Astrocyte of the cerebellum (primary cell): ENCODE data around the gene CHD2.
A peak's percentile ranks its signal among the peaks of the same experiment; 100 is the strongest.

Experiments
- DNase-seq: peaks from one replicate; pipeline ENCODE4 v3.0.0-alpha.2; 2011; ENCODE audit warnings: low read depth
- H3K4me3 ChIP-seq: 2 replicates; pipeline ENCODE4 v1.5.1; 2011; ENCODE audit warnings: mild to moderate bottlenecking, low read depth, low read length, moderate library complexity
- in situ Hi-C: cut with HindIII; loops from 2 replicates; pipeline ENCODE4 v1.10.0; 2017; ENCODE audit warnings: low sequenced_read_pairs
- TF ChIP-seq, protein P1 (sequence below): IDR thresholded peaks from 2 replicates; pipeline ENCODE4 v1.5.1; 2012; ENCODE audit warnings: low read length, low read depth, moderate library complexity, mild to moderate bottlenecking; ENCODE audit errors: missing control alignments

The CHD2 gene

DNA sequence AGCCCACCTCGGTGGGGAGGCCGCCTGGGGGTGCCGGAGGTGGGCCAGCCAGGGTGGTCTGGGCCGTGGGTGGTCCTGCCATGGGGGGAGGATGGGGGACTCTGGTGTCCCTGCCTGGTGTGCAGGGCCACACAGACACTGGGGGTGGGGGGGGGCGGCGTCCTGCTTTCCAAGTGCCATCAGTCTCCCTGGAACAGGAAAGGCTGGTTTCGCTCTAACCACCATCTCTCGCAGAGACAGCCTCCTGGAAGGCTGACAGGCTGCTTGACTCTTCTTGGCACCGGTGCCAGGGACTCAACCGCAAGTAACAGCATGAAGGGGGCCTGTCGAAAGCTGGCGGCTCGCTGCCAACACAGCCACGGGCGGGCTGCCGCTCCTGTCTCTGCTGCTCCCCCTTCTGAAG, 148.6 kb downstream of the CHD2 start:
- TF ChIP-seq, protein P1, sequence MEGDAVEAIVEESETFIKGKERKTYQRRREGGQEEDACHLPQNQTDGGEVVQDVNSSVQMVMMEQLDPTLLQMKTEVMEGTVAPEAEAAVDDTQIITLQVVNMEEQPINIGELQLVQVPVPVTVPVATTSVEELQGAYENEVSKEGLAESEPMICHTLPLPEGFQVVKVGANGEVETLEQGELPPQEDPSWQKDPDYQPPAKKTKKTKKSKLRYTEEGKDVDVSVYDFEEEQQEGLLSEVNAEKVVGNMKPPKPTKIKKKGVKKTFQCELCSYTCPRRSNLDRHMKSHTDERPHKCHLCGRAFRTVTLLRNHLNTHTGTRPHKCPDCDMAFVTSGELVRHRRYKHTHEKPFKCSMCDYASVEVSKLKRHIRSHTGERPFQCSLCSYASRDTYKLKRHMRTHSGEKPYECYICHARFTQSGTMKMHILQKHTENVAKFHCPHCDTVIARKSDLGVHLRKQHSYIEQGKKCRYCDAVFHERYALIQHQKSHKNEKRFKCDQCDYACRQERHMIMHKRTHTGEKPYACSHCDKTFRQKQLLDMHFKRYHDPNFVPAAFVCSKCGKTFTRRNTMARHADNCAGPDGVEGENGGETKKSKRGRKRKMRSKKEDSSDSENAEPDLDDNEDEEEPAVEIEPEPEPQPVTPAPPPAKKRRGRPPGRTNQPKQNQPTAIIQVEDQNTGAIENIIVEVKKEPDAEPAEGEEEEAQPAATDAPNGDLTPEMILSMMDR: no peak
- in situ Hi-C loops: no loop called here

DNA sequence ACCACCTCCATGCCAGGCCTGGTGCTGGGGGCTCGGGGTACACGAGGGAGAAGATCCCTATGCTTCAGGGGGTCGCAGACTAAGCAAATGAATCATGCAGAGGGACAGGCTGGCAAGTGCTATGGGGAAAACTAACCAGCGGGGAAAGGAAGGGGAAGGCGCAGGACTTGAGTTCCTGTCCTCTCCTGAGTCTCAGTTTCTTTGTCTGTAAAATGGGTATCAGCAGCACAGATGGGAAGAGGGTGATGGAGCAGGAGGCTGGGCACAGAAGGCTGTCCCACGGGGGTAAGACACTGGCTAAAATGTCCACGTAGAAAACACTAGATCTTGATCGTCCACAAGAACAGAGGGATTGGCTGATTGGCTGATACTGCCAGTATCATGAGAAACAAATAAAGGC, 149.1 kb downstream of the CHD2 start:
- TF ChIP-seq, protein P1: no peak
- in situ Hi-C loops: no loop called here
- H3K4me3 ChIP-seq: no peak overlapping the region
- no peak for DNase-seq

More for the DNA sequence above, 148.6 kb downstream of the CHD2 start:
- DNase-seq: peak; percentile 51
- H3K4me3 ChIP-seq: no peak overlapping the region

DNA sequence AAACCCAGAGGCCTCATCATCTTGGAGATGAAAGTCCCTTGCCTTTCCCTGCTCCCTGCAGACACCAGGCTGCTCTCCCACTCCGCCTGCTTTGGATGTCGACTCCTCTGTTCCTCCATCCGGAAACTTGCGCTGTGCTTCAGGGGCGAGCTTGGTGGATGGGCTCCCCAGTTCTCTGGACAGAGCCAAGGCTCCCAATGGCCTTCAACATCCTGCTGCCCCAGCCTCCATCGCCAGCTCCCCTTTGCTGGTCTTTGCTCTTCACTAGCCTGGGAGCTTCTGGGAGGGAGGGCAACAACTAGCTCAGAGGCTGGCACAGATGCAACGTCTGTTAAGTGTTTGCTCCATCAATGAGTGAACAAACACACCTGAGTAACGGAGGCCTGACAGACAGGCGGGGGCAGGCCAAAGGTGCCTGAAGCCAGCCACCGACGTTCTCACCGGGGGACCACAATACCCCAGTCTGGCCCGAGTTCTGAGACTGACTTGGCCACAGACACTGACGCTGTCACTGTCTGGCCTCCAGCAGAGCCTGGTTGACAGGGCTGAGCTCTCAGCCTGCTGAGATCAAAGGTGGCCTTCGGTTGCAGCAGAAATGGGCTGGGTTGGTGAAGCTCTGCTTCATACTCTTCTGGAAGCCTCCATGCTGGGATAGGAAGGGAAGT, 149.9 kb downstream of the CHD2 start:
- no peak overlapping the region for H3K4me3 ChIP-seq
- TF ChIP-seq, protein P1: no peak
- no peak for DNase-seq
- in situ Hi-C loops: no loop called here

DNA sequence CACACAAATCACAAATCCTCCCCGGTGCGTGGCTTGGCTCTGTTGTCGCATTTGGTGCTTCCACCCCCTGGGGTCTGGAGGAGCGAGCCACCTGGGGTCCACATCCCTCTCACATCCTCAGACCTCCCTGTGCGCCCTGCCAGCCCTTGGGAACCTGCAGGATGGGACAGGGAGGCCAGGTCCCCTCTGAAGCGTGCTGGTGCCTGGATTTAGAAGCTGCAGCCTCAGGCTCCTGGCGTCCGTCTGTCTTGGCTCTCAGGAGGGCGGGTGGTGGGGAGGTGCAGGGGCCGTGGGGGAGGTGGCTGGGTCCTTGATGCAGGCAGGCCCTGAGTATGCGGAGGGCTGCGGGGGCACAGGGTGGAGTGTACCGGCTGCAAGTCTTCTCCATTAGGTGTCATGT, 150.5 kb downstream of the CHD2 start:
- no peak overlapping the region for H3K4me3 ChIP-seq
- TF ChIP-seq, protein P1: no peak
- in situ Hi-C loops: no loop called here
- no peak for DNase-seq

DNA sequence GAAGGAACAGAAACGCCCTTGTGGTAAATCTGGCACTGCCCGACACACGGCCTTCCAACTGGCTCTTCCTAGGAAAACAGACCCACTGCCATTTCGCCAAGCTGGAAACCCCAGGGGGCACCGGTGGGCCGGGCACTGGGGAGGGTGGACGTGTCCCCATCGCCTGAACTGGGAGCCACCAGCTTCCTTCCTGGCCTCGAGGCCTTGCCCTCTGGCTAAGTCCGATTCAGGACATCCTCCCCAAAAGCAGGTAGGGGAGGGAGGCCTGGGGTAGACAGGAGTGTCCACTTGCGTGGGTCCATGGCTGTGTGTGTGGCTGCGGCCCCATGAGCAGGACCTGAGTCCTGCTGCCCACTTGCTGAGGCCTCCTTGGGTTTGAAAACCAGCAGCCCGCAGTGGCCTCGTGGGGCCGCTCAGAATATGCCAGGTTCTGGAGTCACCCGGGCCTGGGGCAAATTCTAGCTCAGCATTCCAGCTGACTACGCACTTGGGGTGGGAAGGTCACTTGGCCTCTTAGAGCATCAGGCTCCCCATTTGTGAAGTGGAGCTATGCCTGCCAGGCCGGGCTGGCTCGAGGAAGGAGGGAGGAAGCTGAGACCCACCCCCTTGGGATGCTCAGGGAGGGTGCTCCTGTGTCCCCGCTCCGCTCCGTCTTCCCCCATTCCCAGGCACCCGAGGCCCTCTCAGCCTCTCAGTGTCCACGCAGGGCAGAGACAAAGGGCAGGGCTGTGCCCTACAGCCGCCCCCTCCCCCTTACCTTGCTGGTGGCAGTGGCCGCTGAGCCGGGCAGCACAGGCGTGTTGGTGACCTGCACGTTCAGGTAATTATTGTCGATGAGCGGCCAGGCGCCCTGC, 151.3 kb downstream of the CHD2 start:
- TF ChIP-seq, protein P1: no peak
- DNase-seq: no peak
- in situ Hi-C loops: no loop called here
- no peak overlapping the region for H3K4me3 ChIP-seq

DNA sequence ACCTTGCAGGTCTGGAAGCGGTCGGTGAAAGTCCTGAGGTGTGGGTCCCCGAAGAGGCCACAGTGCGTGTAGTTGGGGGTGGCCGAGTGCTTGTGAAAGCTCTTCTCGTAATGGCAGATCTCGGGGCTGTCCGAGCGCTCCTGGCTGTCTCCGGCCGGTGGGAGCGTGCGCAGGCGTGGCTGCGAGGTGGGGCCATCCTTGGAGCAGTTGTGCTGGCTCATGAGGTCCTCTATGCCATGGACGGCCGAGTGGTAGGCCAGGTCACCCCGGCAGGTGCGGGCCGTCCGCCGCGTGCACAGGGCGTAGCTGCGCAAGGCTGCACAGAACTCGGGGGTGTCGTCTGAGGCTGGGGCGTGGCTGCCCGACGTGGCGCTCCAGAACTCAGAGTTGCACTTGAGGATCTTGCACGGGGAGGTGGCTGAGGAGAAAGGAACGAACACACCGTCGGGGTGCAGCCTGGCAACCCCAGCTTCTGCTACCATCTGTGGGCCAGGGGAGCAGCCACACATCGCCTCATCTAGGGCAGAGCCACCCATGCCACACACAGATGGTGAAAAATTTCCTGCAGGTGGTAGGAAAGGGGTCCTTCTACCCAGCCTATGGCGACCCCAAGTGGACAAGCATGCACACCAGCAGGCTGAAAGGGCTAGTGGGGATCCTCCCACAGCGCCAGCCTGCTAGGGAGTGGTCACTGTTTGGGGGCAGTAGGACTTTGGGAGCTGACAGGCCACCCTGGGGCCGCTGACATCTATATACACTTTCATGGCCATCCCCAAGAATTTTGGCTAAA, 152.2 kb downstream of the CHD2 start:
- TF ChIP-seq, protein P1: peak; percentile 23
- in situ Hi-C loops: no loop called here
- H3K4me3 ChIP-seq: no peak overlapping the region
- DNase-seq: no peak
